Peyer's patch (tissue), 4 donors: ENCODE results near the gene PDSS2.

Experiments
- CTCF ChIP-seq, 6 experiments: fragments of 450-650 bp in 4 of 6; fragments of 200-600 bp in 2 of 6; sonication (generic) in 1 of 6; IDR thresholded peaks; one replicate each; pipeline ENCODE4 v1.5.1; 2017 to 2019; ENCODE audit warnings: antibody characterized with exemption in 6 of 6, mild to moderate bottlenecking in 3 of 6, moderate library complexity in 1 of 6
- POLR2A ChIP-seq, 2 donors: fragments of 450-650 bp; IDR thresholded peaks; one replicate each; pipeline ENCODE4 v1.5.1; 2017; ENCODE audit warnings: antibody characterized with exemption in 2 of 2, mild to moderate bottlenecking in 2 of 2, moderate library complexity in 2 of 2

- TF ChIP-seq CTCF (IDR thresholded peaks at IDR 0.05) (no peak), POLR2A (IDR thresholded peaks at IDR 0.05) (no peak)
Measured at GRCh38 chr6:107466062-107466461, 6.7 kb upstream of the PDSS2 start.
